WI38 (cell line): ENCODE measurements around the gene SELENBP1.

Source experiments
- H3K4me3 ChIP-seq: 2 replicates; pipeline ENCODE4 v1.5.1; 2011; ENCODE audit warnings: low read depth, mild to moderate bottlenecking, control low read depth, low read length
- CTCF ChIP-seq: IDR thresholded peaks from 2 replicates; pipeline ENCODE4 v1.5.1; 2012; ENCODE audit warnings: low read depth, mild to moderate bottlenecking, control low read depth, low read length

Gene SELENBP1

GRCh38 chr1:151368393-151369301 is 3.9 kb downstream of the SELENBP1 start:
- H3K4me3 ChIP-seq, result no peak overlapping the region
- TF ChIP-seq CTCF, result no peak

DNA sequence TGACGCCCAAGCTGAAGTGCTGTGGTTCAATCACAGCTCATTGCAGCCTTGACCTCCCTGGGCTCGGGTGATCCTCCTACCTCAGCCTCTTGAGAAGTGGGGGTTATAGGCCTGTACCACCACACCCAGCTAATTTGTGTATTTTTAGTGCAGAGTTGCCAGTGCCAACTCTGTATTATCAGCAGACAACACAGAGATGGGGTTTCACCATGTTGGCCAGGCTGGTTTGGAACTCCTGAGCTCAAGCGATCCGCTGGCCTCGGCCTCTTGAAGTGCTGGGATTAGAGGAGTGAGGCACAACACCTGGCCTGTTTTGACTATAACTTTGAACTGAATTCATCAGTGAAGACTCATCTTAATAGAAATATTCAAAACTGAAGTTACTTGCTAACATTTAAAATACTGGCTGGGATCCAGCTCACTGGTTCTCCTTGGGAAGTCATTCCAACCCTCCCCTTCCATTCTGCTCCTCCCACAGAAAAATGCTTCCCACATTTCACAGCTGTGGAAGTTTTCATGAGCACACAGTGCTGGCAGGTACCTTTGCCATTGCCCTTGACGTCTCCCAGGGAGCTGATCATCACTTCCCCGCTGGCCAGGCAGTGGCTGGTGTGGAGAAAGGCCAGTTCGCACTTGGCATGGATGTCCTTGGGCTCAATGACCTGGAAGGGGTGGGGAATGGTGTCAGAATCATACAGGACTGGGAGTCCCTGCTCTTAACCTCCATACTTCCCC is 4.7 kb downstream of the SELENBP1 start:
- H3K4me3 ChIP-seq, result no peak overlapping the region
- no peak for TF ChIP-seq CTCF

DNA sequence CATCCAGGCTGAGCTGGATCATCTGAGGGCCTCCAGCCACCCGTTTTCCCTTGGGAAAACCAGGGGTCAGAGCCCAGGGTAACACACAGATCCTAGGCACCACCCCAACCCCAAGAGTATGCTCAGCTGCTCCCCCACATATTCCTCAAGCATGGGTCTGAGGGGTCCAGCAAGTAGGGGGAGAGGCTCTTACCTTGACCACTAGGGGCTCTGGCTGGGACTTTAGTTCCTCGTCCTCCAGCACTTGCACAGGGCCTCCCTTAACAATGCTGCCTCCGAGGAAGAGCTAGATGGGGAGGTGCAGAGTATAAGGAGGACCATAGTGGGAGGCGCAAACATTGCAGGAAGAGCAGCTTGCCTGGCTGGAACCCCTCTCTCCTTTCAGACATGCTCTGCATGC is 7.5 kb downstream of the SELENBP1 start:
- H3K4me3 ChIP-seq, result no peak overlapping the region
- TF ChIP-seq CTCF, result 0 out of 2 replicates have a peak, but pooled peaks have one; percentile 6

DNA sequence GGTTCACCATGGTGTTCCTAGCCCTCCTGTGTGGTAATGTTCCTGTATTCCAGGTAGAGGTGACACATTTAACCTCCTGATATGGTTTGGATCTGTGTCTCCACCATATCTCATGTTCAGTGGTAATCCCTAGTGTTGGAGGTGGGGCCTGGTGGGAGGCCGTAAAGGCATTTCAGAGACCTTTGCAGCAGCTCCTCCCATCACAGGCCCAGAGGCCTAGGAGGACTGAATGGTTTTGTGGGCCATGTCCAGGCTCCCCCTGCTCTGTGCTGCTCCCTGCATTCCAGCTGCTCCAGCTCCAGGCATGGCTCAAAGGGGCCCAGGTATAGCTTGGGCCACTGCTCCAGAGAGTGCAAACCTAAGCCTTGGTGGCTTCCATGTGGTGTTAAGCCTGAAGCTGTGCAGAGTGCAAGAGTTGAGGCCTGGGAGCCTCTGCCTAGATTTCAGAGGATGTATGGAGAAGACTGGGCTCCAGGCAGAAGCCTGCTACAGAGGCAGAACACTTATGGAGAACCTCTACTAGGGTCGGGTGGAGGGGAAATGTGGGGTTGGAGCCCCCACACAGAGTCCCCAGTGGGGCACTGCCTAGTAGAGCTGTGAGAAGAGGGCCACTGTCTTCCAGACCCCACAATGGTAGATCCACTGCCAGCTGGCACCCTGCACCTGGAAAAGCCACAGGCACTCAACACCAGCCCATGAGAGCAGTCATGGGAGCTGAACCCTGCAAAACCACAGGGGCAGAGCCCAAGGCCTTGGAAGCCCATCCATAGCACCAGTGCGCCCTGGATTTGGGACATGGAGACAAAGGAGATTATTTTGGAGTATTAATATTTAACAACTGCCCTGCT is 10.0 kb downstream of the SELENBP1 start:
- no peak overlapping the region for H3K4me3 ChIP-seq
- TF ChIP-seq CTCF, result no peak

GRCh38 chr1:151361883-151362282 is 10.6 kb downstream of the SELENBP1 start:
- H3K4me3 ChIP-seq, result no peak overlapping the region
- no peak for TF ChIP-seq CTCF

DNA sequence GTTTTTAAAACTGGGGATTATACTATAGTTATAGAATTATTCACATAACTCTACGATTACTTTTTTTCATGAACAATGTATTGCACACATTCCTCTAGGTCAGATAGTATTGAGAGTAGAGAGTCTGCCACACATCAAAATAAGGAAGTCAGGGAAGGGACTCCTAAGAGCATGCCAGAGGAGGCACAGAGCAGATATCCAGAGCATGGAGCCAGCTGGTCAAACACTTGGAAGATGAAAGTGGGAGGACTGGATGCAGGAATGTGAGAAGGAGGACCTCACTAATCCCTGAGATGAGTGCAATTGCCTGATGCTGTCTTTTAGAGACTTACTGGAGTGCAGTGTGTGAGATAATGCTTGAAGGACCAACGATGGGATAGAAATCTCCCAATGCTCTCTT is 15.8 kb downstream of the SELENBP1 start:
- H3K4me3 ChIP-seq, result no peak overlapping the region
- no peak for TF ChIP-seq CTCF
